SK-N-SH (cell line): Measurements from ENCODE around the gene PHKA1. TPM values are rescaled to one million over a fixed set of nuclear protein-coding genes. Genes with fewer than 3 reads are reported as not detected.

ENCODE experiments used
- CTCF ChIA-PET: fragments of 300-600, 350-600 bp; formaldehyde crosslinking; extraction: SDS; loops from one replicate; lab custom pipeline; 2021; lab: Yijun Ruan, JAX
- POLR2A ChIA-PET: fragments of 350-600 bp; sonication (Branson Sonifier 250); formaldehyde crosslinking; extraction: SDS; loops from one replicate; lab custom pipeline; 2020; ENCODE audit warnings: antibody characterized with exemption, inconsistent platforms; lab: Yijun Ruan, JAX
- DNase-seq: peaks from one replicate; pipeline ENCODE4 v3.0.0; 2012
- H2AFZ ChIP-seq: fragments of 200-600 bp; sonication (generic); 2 replicates; pipeline ENCODE4 v1.8.1; 2016; ENCODE audit warnings: antibody characterized with exemption, mild to moderate bottlenecking, low read depth
- H3F3A ChIP-seq: fragments of 200-600 bp; sonication (generic); replicated peaks from 2 replicates; pipeline ENCODE3; 2016; ENCODE audit warnings: antibody characterized with exemption, mild to moderate bottlenecking; ENCODE audit not compliant: insufficient read depth
- H3K27ac ChIP-seq, 2 experiments: fragments of 200-500 bp in 1 of 2; fragments of 200-600 bp in 1 of 2; sonication (Bioruptor generic) in 1 of 2; sonication (generic), shearing (Covaris generic) in 1 of 2; 2 replicates each; pipeline versions ENCODE4 v1.5.1 to v1.6.1; 2014 to 2016; ENCODE audit warnings: low read depth in 2 of 2, inconsistent platforms in 1 of 2, low read length in 1 of 2, mild to moderate bottlenecking in 1 of 2, mixed read lengths in 1 of 2
- H3K27me3 ChIP-seq: fragments of 200-600 bp; sonication (generic), shearing (Covaris generic); 2 replicates; pipeline ENCODE4 v1.6.1; 2016; ENCODE audit warnings: mixed run types; ENCODE audit not compliant: insufficient read depth
- H3K36me3 ChIP-seq, 2 experiments: fragments of 200-500 bp in 1 of 2; fragments of 200-600 bp in 1 of 2; sonication (Bioruptor generic) in 1 of 2; sonication (generic) in 1 of 2; replicated peaks in 1 of 2; 2 replicates each; pipeline versions ENCODE3 to v1.5.1; 2014 to 2016; ENCODE audit warnings: low read length in 1 of 2, mild to moderate bottlenecking in 1 of 2; ENCODE audit not compliant: insufficient read depth in 2 of 2, control insufficient read depth in 1 of 2
- H3K4me1 ChIP-seq, 2 experiments: fragments of 200-500 bp in 1 of 2; fragments of 200-600 bp in 1 of 2; sonication (Bioruptor generic) in 1 of 2; sonication (generic), shearing (Covaris generic) in 1 of 2; 2 replicates each; pipeline versions ENCODE4 v1.5.1 to v1.6.1; 2014 to 2016; ENCODE audit warnings: low read depth in 1 of 2, low read length in 1 of 2, mixed run types in 1 of 2; ENCODE audit not compliant: insufficient read depth in 2 of 2, control insufficient read depth in 1 of 2
- H3K4me2 ChIP-seq: fragments of 200-600 bp; sonication (generic), shearing (Covaris generic); 2 replicates; pipeline ENCODE4 v1.6.1; 2017; ENCODE audit warnings: mixed run types
- H3K4me3 ChIP-seq, 2 experiments: fragments of 200-500 bp in 1 of 2; fragments of 200-600 bp in 1 of 2; sonication (Bioruptor generic) in 1 of 2; sonication (generic), shearing (Covaris generic) in 1 of 2; 2 replicates each; pipeline versions ENCODE4 v1.5.1 to v1.8.1; 2014 to 2016; ENCODE audit warnings: low read depth in 2 of 2, inconsistent platforms in 1 of 2, low read length in 1 of 2, mild to moderate bottlenecking in 1 of 2, mixed read lengths in 1 of 2, moderate library complexity in 1 of 2
- H3K79me2 ChIP-seq: fragments of 200-600 bp; sonication (generic); 2 replicates; pipeline ENCODE4 v1.8.1; 2017; ENCODE audit warnings: mild to moderate bottlenecking; ENCODE audit not compliant: insufficient read depth
- H3K9ac ChIP-seq: fragments of 200-600 bp; sonication (generic); 2 replicates; pipeline ENCODE4 v1.6.1; 2017; ENCODE audit warnings: mixed run types
- H3K9me2 ChIP-seq: fragments of 200-600 bp; sonication (generic); 2 replicates; pipeline ENCODE4 v1.6.1; 2017; ENCODE audit warnings: mixed run types
- H3K9me3 ChIP-seq: fragments of 200-600 bp; sonication (generic); 2 replicates; pipeline ENCODE4 v1.6.1; 2017; ENCODE audit warnings: mixed run types, mild to moderate bottlenecking, moderate library complexity
- H4K20me1 ChIP-seq: fragments of 200-600 bp; sonication (generic); 2 replicates; pipeline ENCODE4 v1.6.1; 2017; ENCODE audit warnings: mild to moderate bottlenecking, mixed run types; ENCODE audit not compliant: insufficient read depth
- CTCF ChIP-seq: fragments of 200-600 bp; sonication (generic); IDR thresholded peaks from 2 replicates; pipeline ENCODE4 v1.6.1; 2017; ENCODE audit warnings: antibody characterized with exemption, mild to moderate bottlenecking, moderate library complexity
- ELF1 ChIP-seq: IDR thresholded peaks from 2 replicates; pipeline ENCODE4 v1.4.0; 2012
- EZH2phosphoT487 ChIP-seq: fragments of 200-600 bp; sonication (generic); IDR thresholded peaks from 2 replicates; pipeline ENCODE4 v1.6.1; 2017; ENCODE audit warnings: low read depth, mixed run types, mild to moderate bottlenecking, antibody characterized with exemption, moderate library complexity, borderline replicate concordance
- FOXJ3 ChIP-seq: sonication (generic); formaldehyde crosslinking; IDR thresholded peaks from 2 replicates; pipeline ENCODE4 v1.5.1; 2020; ENCODE audit warnings: mild to moderate bottlenecking, missing genetic modification reagents
- GABPA ChIP-seq: IDR thresholded peaks from 2 replicates; pipeline ENCODE4 v1.4.0; 2012; ENCODE audit warnings: low read depth, mild to moderate bottlenecking
- GATA2 ChIP-seq: sonication (generic); formaldehyde crosslinking; IDR thresholded peaks from 2 replicates; pipeline ENCODE4 v1.5.0; 2020; ENCODE audit warnings: mild to moderate bottlenecking, missing genetic modification reagents
- MAX ChIP-seq: IDR thresholded peaks from 2 replicates; pipeline ENCODE4 v1.4.0; 2012; ENCODE audit warnings: low read depth
- POLR2AphosphoS5 ChIP-seq: IDR thresholded peaks from 2 replicates; pipeline ENCODE4 v1.6.1; 2012; ENCODE audit warnings: low read depth, low read length
- RAD21 ChIP-seq: IDR thresholded peaks from 2 replicates; pipeline ENCODE4 v1.6.1; 2012; ENCODE audit warnings: mild to moderate bottlenecking, low read length
- RCOR1 ChIP-seq: fragments of 150-350 bp; IDR thresholded peaks from 2 replicates; pipeline ENCODE4 v1.6.1; 2017; ENCODE audit warnings: antibody characterized with exemption, low read length
- REST ChIP-seq: IDR thresholded peaks from 2 replicates; pipeline ENCODE4 v1.6.1; 2012; ENCODE audit warnings: mild to moderate bottlenecking, low read depth, low read length, moderate library complexity
- TAF1 ChIP-seq: IDR thresholded peaks from 2 replicates; pipeline ENCODE4 v1.6.1; 2012; ENCODE audit warnings: low read depth, mild to moderate bottlenecking, low read length, moderate library complexity, borderline replicate concordance
- TEAD4 ChIP-seq: IDR thresholded peaks from 2 replicates; pipeline ENCODE4 v1.4.0; 2012; ENCODE audit warnings: mild to moderate bottlenecking, borderline replicate concordance; ENCODE audit not compliant: insufficient read depth
- USF1 ChIP-seq: IDR thresholded peaks from 2 replicates; pipeline ENCODE4 v1.4.0; 2012; ENCODE audit warnings: low read depth, borderline replicate concordance
- WGBS: methylation state at CpG from one replicate; pipeline ENCODE4 v1.1.6; 2017; ENCODE audit warnings: low lambda C conversion rate; 5-methylcytosine and 5-hydroxymethylcytosine counted together
- polyA plus RNA-seq, 3 experiments: library from polyadenylated mRNA; depleted of rRNA; stranded (reverse); fragments of >200 nt; gene quantifications; 2 replicates each; pipeline ENCODE4 v1.2.3, GENCODE V29; 2012
- TF ChIP-seq, protein P1 (sequence below): IDR thresholded peaks from 2 replicates; pipeline ENCODE4; 2012

PHKA1 gene
- polyA plus RNA-seq, 1 of the 3 experiments (the other 2 are of a cell fraction), result 4.8 TPM

GRCh38 chrX:72620550-72621145, 93.5 kb downstream of the PHKA1 start (continued):
- TF ChIP-seq EZH2phosphoT487, result no peak
- peak; percentile 24; the same call in 1 of the 2 replicates for TF ChIP-seq POLR2AphosphoS5
- no peak for TF ChIP-seq USF1
- TF ChIP-seq REST, result no peak
- no peak for TF ChIP-seq GABPA
- no peak for TF ChIP-seq RAD21
- TF ChIP-seq, protein P1, sequence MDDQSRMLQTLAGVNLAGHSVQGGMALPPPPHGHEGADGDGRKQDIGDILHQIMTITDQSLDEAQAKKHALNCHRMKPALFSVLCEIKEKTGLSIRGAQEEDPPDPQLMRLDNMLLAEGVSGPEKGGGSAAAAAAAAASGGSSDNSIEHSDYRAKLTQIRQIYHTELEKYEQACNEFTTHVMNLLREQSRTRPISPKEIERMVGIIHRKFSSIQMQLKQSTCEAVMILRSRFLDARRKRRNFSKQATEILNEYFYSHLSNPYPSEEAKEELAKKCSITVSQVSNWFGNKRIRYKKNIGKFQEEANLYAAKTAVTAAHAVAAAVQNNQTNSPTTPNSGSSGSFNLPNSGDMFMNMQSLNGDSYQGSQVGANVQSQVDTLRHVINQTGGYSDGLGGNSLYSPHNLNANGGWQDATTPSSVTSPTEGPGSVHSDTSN, result peak; percentile 21; the same call in 1 of the 2 replicates
- TF ChIP-seq FOXJ3 (CRISPR knock-in tag), result no peak
- no peak for TF ChIP-seq TEAD4
- peak; percentile 61; the same call in 1 of the 2 replicates for TF ChIP-seq MAX
- no peak for TF ChIP-seq ELF1
- no peak for TF ChIP-seq RCOR1
- no peak for TF ChIP-seq TAF1
- no peak for TF ChIP-seq GATA2 (CRISPR knock-in tag)

DNA sequence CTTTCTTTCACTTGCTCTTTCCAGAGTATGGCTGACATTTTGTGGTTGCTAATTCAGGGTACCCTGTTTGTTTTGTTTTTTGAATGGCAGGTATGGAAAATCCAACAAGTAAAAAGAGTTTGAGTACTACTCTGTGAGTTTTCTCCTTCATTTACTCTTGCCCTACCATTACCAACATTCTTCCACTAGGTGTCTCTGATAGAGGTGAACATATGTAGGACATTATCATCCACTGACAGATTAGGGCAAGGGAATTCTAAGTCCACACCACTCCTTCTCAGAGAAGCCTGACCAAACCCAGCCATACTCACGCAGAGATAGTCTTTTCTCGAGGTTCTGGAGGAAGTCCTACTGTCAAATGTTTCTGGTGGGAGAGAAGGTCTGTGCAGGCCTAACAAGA, 104.8 kb downstream of the PHKA1 start:
- WGBS, result 27% methylated on average over 2 of the region's 2 CpGs
- DNase-seq, result no peak
- CTCF ChIA-PET, result no interaction called here

More for the DNA sequence above, 104.8 kb downstream of the PHKA1 start:
- H4K20me1 ChIP-seq, result no peaks in the 10 kb centered on the region
- no peaks in the 10 kb centered on the region for H3K9me3 ChIP-seq
- POLR2A ChIA-PET, result no interaction called here
- no peaks in the 10 kb centered on the region for H3K27me3 ChIP-seq
- H3K79me2 ChIP-seq, result no peaks in the 10 kb centered on the region
- H3K9me2 ChIP-seq, result no peaks in the 10 kb centered on the region
- no peaks in the 10 kb centered on the region for H3F3A ChIP-seq
- H3K4me3 ChIP-seq, result no peak overlapping the region
- no peak overlapping the region for H3K27ac ChIP-seq
- H3K9ac ChIP-seq, result no peak overlapping the region
- H2AFZ ChIP-seq, result no peak overlapping the region
- TF ChIP-seq USF1 (no peak), CTCF (peak; percentile 35)
- no peak overlapping the region for H3K4me2 ChIP-seq
- H3K36me3 ChIP-seq, result no peaks in the 10 kb centered on the region
- no peaks in the 10 kb centered on the region for H3K4me1 ChIP-seq
